GM06990 (cell line): Measurements from ENCODE around the gene ZNF566.
A peak's percentile ranks its signal among the peaks of the same experiment; 100 is the strongest.
"Not testable (repeated sequence)": the region's sequence is repeated elsewhere in the genome, so short reads cannot be mapped to it uniquely, and the experiment has no call there.

Experiments
- DNase-seq: peaks from one replicate; pipeline ENCODE4 v3.0.0-alpha.2; 2011; ENCODE audit not compliant: insufficient read length; ENCODE audit errors: extremely low read depth
- H3K27me3 ChIP-seq: replicated peaks from 2 replicates; pipeline ENCODE4 v1.6.0; 2011; ENCODE audit warnings: low read length; ENCODE audit not compliant: control insufficient read depth, insufficient read depth
- H3K36me3 ChIP-seq: 2 replicates; pipeline ENCODE4 v1.5.1; 2011; ENCODE audit warnings: low read length; ENCODE audit not compliant: control insufficient read depth, insufficient read depth
- H3K4me3 ChIP-seq: replicated peaks from 2 replicates; pipeline ENCODE4 v1.5.1; 2011; ENCODE audit warnings: low read depth, mild to moderate bottlenecking, control low read depth, low read length
- CTCF ChIP-seq: IDR thresholded peaks from 2 replicates; pipeline ENCODE4 v1.5.1; 2011; ENCODE audit warnings: low read length, control low read depth, mild to moderate bottlenecking, inconsistent platforms; ENCODE audit not compliant: insufficient read depth, poor library complexity, severe bottlenecking

ZNF566 gene

GRCh38 chr19:36497001-36497400 is 7.6 kb upstream of the ZNF566 start:
- Histone ChIP-seq H3K27me3 (no peaks in the 10 kb centered on the region), H3K36me3 (no peaks in the 10 kb centered on the region), H3K4me3 (no peak overlapping the region)
- TF ChIP-seq CTCF, result no peak
- DNase-seq, result no peak

GRCh38 chr19:36492689-36493453 is 3.5 kb upstream of the ZNF566 start:
- DNase-seq, result peak; percentile 48
- peak; percentile 55 for TF ChIP-seq CTCF
- H3K27me3 ChIP-seq, H3K36me3 ChIP-seq, H3K4me3 ChIP-seq: not testable (repeated sequence)

GRCh38 chr19:36490846-36491245 is 1.5 kb upstream of the ZNF566 start:
- not testable (repeated sequence) for H3K27me3 ChIP-seq, H3K36me3 ChIP-seq, DNase-seq
- peak overlapping the region; percentile 27 for H3K4me3 ChIP-seq

GRCh38 chr19:36489920-36490415 is 607 bp upstream of the ZNF566 start:
- Histone ChIP-seq H3K27me3 (no peaks in the 10 kb centered on the region), H3K4me3 (peak overlapping the region; percentile 97), H3K36me3 (no peaks in the 10 kb centered on the region)
- no peak for DNase-seq
- no peak for TF ChIP-seq CTCF

DNA sequence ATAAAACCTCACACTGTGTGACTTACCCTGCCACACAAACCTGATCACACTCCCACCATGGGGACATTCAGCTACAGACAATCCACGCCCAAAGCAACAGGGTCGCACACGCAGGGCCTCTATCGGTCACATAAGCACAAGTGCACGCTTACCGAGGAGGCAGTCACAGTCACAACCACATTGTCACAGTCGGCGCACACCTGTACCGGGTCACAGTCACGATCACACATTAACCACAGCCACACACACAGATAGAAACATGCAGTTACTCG is 579 bp downstream of the ZNF566 start:
- no peaks in the 10 kb centered on the region for H3K36me3 ChIP-seq
- TF ChIP-seq CTCF, result peak; percentile 16
- DNase-seq, result no peak
- no peaks in the 10 kb centered on the region for H3K27me3 ChIP-seq
- H3K4me3 ChIP-seq, result peak overlapping the region; percentile 97

DNA sequence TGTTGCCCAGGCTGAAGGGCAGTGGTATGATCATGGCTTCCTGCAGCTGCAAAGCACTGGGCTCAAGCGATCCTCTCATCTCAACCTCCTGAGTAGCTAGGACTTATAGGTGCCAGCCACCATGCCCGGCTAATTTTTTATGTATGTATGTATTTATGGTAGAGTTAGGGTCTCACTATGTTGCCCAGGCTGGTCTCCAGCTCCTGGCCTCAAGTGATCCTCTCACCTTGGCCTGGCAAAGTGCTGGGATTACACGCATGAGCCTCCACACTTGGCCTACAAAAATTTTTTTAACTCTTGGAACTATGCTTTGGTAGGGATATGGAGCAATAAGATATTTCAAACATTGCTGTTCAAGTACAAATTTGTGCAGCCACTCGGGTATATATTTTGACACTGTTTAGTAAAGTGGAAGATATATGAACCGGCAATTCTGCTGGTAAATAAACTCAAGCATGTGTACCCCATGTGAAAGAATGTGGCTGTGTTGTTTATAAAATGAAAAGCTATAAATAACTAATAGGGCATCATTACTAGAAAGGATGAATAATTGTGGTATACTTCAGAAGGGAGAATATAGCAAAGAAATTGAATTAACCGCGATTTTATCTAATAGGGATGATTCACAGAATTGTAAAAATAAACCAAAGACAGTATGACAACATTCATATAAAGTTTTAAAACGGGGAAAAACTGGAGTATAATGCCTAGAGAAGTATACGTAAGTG is 1.1 kb downstream of the ZNF566 start:
- Histone ChIP-seq H3K27me3 (no peaks in the 10 kb centered on the region), H3K36me3 (no peaks in the 10 kb centered on the region), H3K4me3 (peak overlapping the region; percentile 97)
- DNase-seq, result no peak
- TF ChIP-seq CTCF, result no peak
